ENCODE measurements around the gene PFDN6. TPM values are rescaled to one million over a fixed set of nuclear protein-coding genes. Genes with fewer than 3 reads are reported as not detected.

The PFDN6 gene
- total and polyA plus RNA-seq, 9 of the 15 experiments (the other 6 are each of a cell fraction or from before 2014, with no cell fraction given), result 6.8 to 475 (median 216) TPM

GRCh38 chr6:33279971-33280511, 9.4 kb upstream of the PFDN6 start (continued):
- no peak for TF ChIP-seq NR0B1 (IDR thresholded peaks at IDR 0.05; ENCODE audit: partially characterized antibody)
- no peak for TF ChIP-seq ZNF583 (CRISPR knock-in tag; IDR thresholded peaks at IDR 0.05)
- no peak for TF ChIP-seq ZNF512 (tag; IDR thresholded peaks at IDR 0.05)
- no peak for TF ChIP-seq RFX5 (IDR thresholded peaks at IDR 0.05; ENCODE audit: low read depth, low read length)
- no peak for TF ChIP-seq HES1 (IDR thresholded peaks at IDR 0.05; ENCODE audit: low read depth)
- no peak for TF ChIP-seq NR1H2 (CRISPR knock-in tag; IDR thresholded peaks at IDR 0.05)
- TF ChIP-seq PHTF2 (CRISPR knock-in tag; IDR thresholded peaks at IDR 0.05), result no peak
- no peak for TF ChIP-seq HIVEP1 (CRISPR knock-in tag; IDR thresholded peaks at IDR 0.05)
- TF ChIP-seq CUX1 (CRISPR knock-in tag; IDR thresholded peaks at IDR 0.05), result no peak
- no peak for TF ChIP-seq ERF (CRISPR knock-in tag; IDR thresholded peaks at IDR 0.05)
- TF ChIP-seq ZNF324 (CRISPR knock-in tag; IDR thresholded peaks at IDR 0.05), result no peak
- TF ChIP-seq CBX1 (IDR thresholded peaks at IDR 0.05; ENCODE audit: low read depth), result no peak
- peak; percentile 63; the same call in 1 of the 2 replicates for TF ChIP-seq ZKSCAN1 (IDR thresholded peaks at IDR 0.05; ENCODE audit: low read depth, low read length)
- TF ChIP-seq ZNF696 (CRISPR knock-in tag; conservative IDR thresholded peaks at IDR 0.05), result no peak
- peak; percentile 30; the same call in 1 of the 2 replicates for TF ChIP-seq STAT5A (IDR thresholded peaks at IDR 0.05; ENCODE audit: borderline replicate concordance, low read length)
- TF ChIP-seq E2F8 (IDR thresholded peaks at IDR 0.05; ENCODE audit: low read depth, partially characterized antibody), result peak; percentile 60
- TF ChIP-seq RAD21 (CRISPR knock-in tag; conservative IDR thresholded peaks at IDR 0.05 in 1 of 2, IDR thresholded peaks at IDR 0.05 in 1 of 2), result peak; percentile 64 to 96

All from K562 (cell line).